Ovary (tissue), 9 donors: ENCODE measurements around the gene TRPV4. TPM values are rescaled to one million over a fixed set of nuclear protein-coding genes. Genes with fewer than 3 reads are reported as not detected.

ENCODE experiments used
- DNase-seq, 5 donors: peaks; one replicate each; pipeline ENCODE4 v3.0.0-alpha.2; 2019 to 2020
- H3K27ac ChIP-seq, 2 donors: fragments of 200-600 bp; one replicate each; pipeline versions ENCODE4 v1.5.1 to v1.8.0; 2019 to 2022
- H3K27me3 ChIP-seq: fragments of 200-600 bp; one replicate; pipeline ENCODE4 v1.8.0; 2022
- H3K36me3 ChIP-seq: fragments of 200-600 bp; sonication (generic); one replicate; pipeline ENCODE4 v1.5.1; 2019
- H3K4me1 ChIP-seq: one replicate; pipeline ENCODE4 v1.8.1; 2013; ENCODE audit warnings: mild to moderate bottlenecking, moderate library complexity; ENCODE audit not compliant: insufficient read depth
- H3K4me3 ChIP-seq: fragments of 200-600 bp; sonication (generic); one replicate; pipeline ENCODE4 v1.5.1; 2017
- H3K9me3 ChIP-seq, 2 donors: fragments of 200-600 bp in 1 of 2; sonication (generic) in 1 of 2; one replicate each; pipeline versions ENCODE4 v1.5.1 to v1.8.1; 2013 to 2019; ENCODE audit warnings: mild to moderate bottlenecking in 1 of 2, moderate library complexity in 1 of 2
- EP300 ChIP-seq: sonication (generic); formaldehyde crosslinking; IDR thresholded peaks from one replicate; pipeline ENCODE4 v1.6.1; 2017; ENCODE audit warnings: antibody characterized with exemption
- POLR2A ChIP-seq: fragments of 450-650 bp; IDR thresholded peaks from one replicate; pipeline ENCODE4 v1.6.1; 2017; ENCODE audit warnings: antibody characterized with exemption, mild to moderate bottlenecking, moderate library complexity
- whole genome bisulfite sequencing, 3 donors: extraction: QIAGEN DNeasy Blood & Tissue Kit in 1 of 3; methylation state at CpG; one replicate each; pipeline versions ENCODE4 v1.1.5 to v1.1.7; 2013 to 2017; 5-methylcytosine and 5-hydroxymethylcytosine counted together
- intact Hi-C, 4 donors: fragments of 100-400 bp; cut with DNase I; formaldehyde crosslinking; loops; one replicate each; pipeline versions ENCODE4 v1.11.0 to v1.15.1; 2022 to 2023
- polyA plus RNA-seq, 2 donors: library from polyadenylated mRNA; stranded (reverse); fragments of 200-250 nt in 1 of 2; fragments of 350-450 nt in 1 of 2; fragmentation: Illumina TruSeq in 1 of 2; extraction: RNeasy Lipid Tissue Mini Kit (QIAGEN cat#74804) in 1 of 2; gene quantifications; one replicate each; pipeline ENCODE4 v1.2.3, GENCODE V29; 2013 to 2014
- total RNA-seq, 7 donors: library from RNA; depleted of rRNA in 2 of 7; stranded (reverse); fragments of >200 nt in 2 of 7; fragmentation: NEBNext Ultra II Directional in 3 of 7; extraction: Animal tissue kit (Norgen Biotek cat#: 25700) in 3 of 7; gene quantifications; one replicate each; pipeline versions ENCODE4 v1.1.0 to v1.2.4, GENCODE V29; 2016 to 2023
- TF ChIP-seq, protein P1 (sequence below), 3 donors: fragments of 450-650 bp in 2 of 3; fragments of 200-600 bp in 1 of 3; IDR thresholded peaks; one replicate each; pipeline versions ENCODE4 v1.5.1 to v1.8.0; 2016 to 2022; ENCODE audit warnings: antibody characterized with exemption in 3 of 3, mild to moderate bottlenecking in 1 of 3
- donor health status: DM: no; HTN: no; CAD: no; lungs with moderate emphysema.
- donor health status: DM: no; HTN: no; CAD: no.
- donor health status: Bipolar disorder and iron deficiency.
- donor health status: DM: yes; HTN: yes; CAD: no.
- donor health status: DM: no; HTN: no; CAD: no.
- donor health status: DM: yes; HTN: yes; CAD: no.

TRPV4 gene
- total and polyA plus RNA-seq, 9 donors, result 0.12 to 2.4 (median 0.49) TPM; not detected in 1

GRCh38 chr12:109781668-109782325 lies 51.4 kb downstream of the TRPV4 start:
- intact Hi-C loops, result loop anchor here in 1 of 4 donors (10.0 kb wide), 1 partner anchor 357 kb away; no protein-coding TSS in a partner anchor
- WGBS, 3 donors, result 80 to 85% (median 83%) methylated on average over 10 of the region's 10 CpGs
- TF ChIP-seq, protein P1, sequence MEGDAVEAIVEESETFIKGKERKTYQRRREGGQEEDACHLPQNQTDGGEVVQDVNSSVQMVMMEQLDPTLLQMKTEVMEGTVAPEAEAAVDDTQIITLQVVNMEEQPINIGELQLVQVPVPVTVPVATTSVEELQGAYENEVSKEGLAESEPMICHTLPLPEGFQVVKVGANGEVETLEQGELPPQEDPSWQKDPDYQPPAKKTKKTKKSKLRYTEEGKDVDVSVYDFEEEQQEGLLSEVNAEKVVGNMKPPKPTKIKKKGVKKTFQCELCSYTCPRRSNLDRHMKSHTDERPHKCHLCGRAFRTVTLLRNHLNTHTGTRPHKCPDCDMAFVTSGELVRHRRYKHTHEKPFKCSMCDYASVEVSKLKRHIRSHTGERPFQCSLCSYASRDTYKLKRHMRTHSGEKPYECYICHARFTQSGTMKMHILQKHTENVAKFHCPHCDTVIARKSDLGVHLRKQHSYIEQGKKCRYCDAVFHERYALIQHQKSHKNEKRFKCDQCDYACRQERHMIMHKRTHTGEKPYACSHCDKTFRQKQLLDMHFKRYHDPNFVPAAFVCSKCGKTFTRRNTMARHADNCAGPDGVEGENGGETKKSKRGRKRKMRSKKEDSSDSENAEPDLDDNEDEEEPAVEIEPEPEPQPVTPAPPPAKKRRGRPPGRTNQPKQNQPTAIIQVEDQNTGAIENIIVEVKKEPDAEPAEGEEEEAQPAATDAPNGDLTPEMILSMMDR (IDR thresholded peaks at IDR 0.05), result no peak
- TF ChIP-seq POLR2A (no peak), EP300 (no peak)
- H3K27me3 ChIP-seq, result no peaks in the 10 kb centered on the region
- no peak for DNase-seq
- no peaks in the 10 kb centered on the region for H3K36me3 ChIP-seq
- H3K9me3 ChIP-seq, result no peaks in the 10 kb centered on the region
- H3K4me3 ChIP-seq, result no peak overlapping the region
- H3K4me1 ChIP-seq, result no peaks in the 10 kb centered on the region
- H3K27ac ChIP-seq, result no peak overlapping the region

DNA sequence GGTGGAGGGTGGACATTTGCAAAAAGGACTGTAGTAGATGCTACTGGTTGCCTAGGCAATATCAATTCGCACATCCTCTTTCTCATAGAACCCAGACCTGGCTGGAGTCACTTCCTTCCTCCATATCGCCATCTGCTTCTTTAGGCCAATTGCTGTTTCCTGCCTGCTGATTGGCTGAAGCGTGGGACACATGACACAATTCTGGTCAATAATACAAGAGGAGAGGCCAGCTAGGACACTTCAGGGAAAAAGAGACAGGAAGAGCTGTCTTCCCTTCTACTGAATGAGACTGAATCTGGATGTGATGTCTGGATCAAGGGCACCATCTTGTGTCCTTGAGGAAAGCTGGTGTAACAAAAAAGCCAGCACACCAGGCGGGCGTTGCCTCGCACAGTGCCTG lies 53.8 kb downstream of the TRPV4 start:
- TF ChIP-seq EP300 (no peak), POLR2A (no peak)
- TF ChIP-seq, protein P1 (IDR thresholded peaks at IDR 0.05), result no peak
- no peaks in the 10 kb centered on the region for H3K36me3 ChIP-seq
- no peak overlapping the region for H3K4me3 ChIP-seq
- intact Hi-C loops, result loop anchor here in 3 of 4 donors (5.0 to 10.0 kb wide), 2 partner anchors 255 to 352 kb away; no protein-coding TSS in a partner anchor
- H3K27ac ChIP-seq, result no peak overlapping the region
- H3K4me1 ChIP-seq, result no peaks in the 10 kb centered on the region
- H3K9me3 ChIP-seq, result no peaks in the 10 kb centered on the region
- WGBS, 3 donors, result 93 to 96% (median 94%) methylated on average over 6 of the region's 6 CpGs
- no peak for DNase-seq
- H3K27me3 ChIP-seq, result no peaks in the 10 kb centered on the region

DNA sequence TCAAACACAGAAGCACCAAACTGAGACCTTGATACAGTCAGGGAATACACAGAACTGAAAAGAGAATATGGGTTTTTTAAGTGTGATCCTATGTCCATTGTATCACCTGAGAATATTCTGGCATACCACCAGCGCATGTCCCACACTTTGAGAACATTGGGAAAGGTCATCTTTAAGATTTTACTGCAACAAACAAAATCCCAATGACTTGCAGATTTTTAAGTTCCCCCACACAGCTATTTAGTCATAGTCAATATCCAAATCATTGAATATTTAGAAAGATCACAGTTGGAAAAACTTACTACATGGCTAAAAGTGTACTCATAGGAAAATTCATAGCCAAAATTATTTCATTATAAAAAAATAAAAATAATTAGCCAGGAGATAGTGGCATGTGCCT lies 54.5 kb downstream of the TRPV4 start:
- H3K27ac ChIP-seq, result no peak overlapping the region
- no peaks in the 10 kb centered on the region for H3K27me3 ChIP-seq
- WGBS, 3 donors, result 97 to 100% (median 98%) methylated on average over 1 of the region's 1 CpG
- DNase-seq, result no peak
- intact Hi-C loops, result loop anchor here in 3 of 4 donors (5.0 to 10.0 kb wide), 2 partner anchors 254 to 351 kb away; no protein-coding TSS in a partner anchor
- H3K4me3 ChIP-seq, result no peak overlapping the region
- TF ChIP-seq POLR2A (no peak), EP300 (no peak)
- TF ChIP-seq, protein P1 (IDR thresholded peaks at IDR 0.05), result no peak
- no peaks in the 10 kb centered on the region for H3K36me3 ChIP-seq
- no peaks in the 10 kb centered on the region for H3K9me3 ChIP-seq
- H3K4me1 ChIP-seq, result peaks cover 1% of the 10 kb centered on the region

DNA sequence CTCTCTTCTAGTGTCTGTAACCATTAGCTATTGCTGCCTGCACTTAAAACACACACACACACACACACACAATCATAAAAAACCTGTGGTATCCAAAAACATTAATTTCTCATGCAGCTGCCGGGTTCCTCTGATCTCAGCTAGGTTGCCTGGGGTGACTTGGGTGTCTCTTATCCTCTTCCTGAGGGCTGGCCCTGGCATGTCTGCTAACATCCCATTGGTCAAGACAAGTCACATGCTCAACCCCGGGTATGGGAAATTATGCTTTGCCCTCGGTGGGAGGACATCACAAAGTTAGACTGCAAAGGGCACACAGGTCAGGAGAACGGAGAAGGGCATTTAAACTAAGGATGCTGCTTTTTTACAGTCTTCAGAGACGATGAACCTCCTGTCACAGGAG lies 55.7 kb downstream of the TRPV4 start:
- Histone ChIP-seq H3K4me3 (no peak overlapping the region), H3K27ac (no peak overlapping the region), H3K27me3 (no peaks in the 10 kb centered on the region), H3K9me3 (no peaks in the 10 kb centered on the region), H3K36me3 (no peaks in the 10 kb centered on the region), H3K4me1 (peaks cover 7% of the 10 kb centered on the region)
- TF ChIP-seq EP300, result no peak
- TF ChIP-seq, protein P1 (IDR thresholded peaks at IDR 0.05), result no peak
- intact Hi-C loops, result loop anchor here in 3 of 4 donors (2.0 to 10.0 kb wide), 3 partner anchors 177 to 350 kb away; no protein-coding TSS in a partner anchor
- no peak for DNase-seq
- WGBS, 3 donors, result 34 to 42% (median 36%) methylated on average over 5 of the region's 5 CpGs
